Liver (tissue), 9 donors: ENCODE measurements around the gene IGDCC3. TPM values are rescaled to one million over a fixed set of nuclear protein-coding genes. Genes with fewer than 3 reads are reported as not detected.

Experiments used
- DNase-seq: peaks from one replicate; pipeline ENCODE4 v3.0.0-alpha.2; 2017; ENCODE audit warnings: low spot score
- H3K27ac ChIP-seq, 2 donors: one replicate each; pipeline ENCODE4 v1.7.0; 2013; ENCODE audit warnings: inconsistent platforms in 2 of 2, low read length in 2 of 2, control low read depth in 1 of 2, low read depth in 1 of 2, mild to moderate bottlenecking in 1 of 2
- H3K27me3 ChIP-seq, 4 donors: one replicate each; pipeline versions ENCODE4 v1.6.1 to v1.7.0; 2013; ENCODE audit warnings: low read length in 3 of 4, inconsistent platforms in 1 of 4, mild to moderate bottlenecking in 1 of 4, moderate library complexity in 1 of 4; ENCODE audit not compliant: control insufficient read depth in 4 of 4, insufficient read depth in 4 of 4
- H3K36me3 ChIP-seq, 4 donors: one replicate each; pipeline versions ENCODE4 v1.6.1 to v1.7.0; 2013; ENCODE audit warnings: low read length in 3 of 4, mild to moderate bottlenecking in 3 of 4, low read depth in 1 of 4, moderate library complexity in 1 of 4; ENCODE audit not compliant: control insufficient read depth in 4 of 4, insufficient read depth in 3 of 4
- H3K4me1 ChIP-seq, 4 donors: one replicate each; pipeline versions ENCODE4 v1.6.1 to v1.7.0; 2013; ENCODE audit warnings: low read length in 3 of 4, mild to moderate bottlenecking in 3 of 4, moderate library complexity in 1 of 4; ENCODE audit not compliant: control insufficient read depth in 4 of 4, insufficient read depth in 4 of 4
- H3K4me3 ChIP-seq, 3 donors: one replicate each; pipeline versions ENCODE4 v1.6.1 to v1.7.0; 2013; ENCODE audit warnings: low read length in 3 of 3, control low read depth in 1 of 3, low read depth in 1 of 3, mild to moderate bottlenecking in 1 of 3
- H3K9ac ChIP-seq, 2 donors: one replicate each; pipeline ENCODE4 v1.7.0; 2013; ENCODE audit warnings: low read length in 2 of 2, mild to moderate bottlenecking in 2 of 2, moderate library complexity in 2 of 2, control low read depth in 1 of 2, low read depth in 1 of 2
- H3K9me3 ChIP-seq, 4 donors: one replicate each; pipeline versions ENCODE4 v1.6.1 to v1.7.0; 2013; ENCODE audit warnings: low read length in 3 of 4; ENCODE audit not compliant: control insufficient read depth in 4 of 4
- EGR1 ChIP-seq, 2 donors: IDR thresholded peaks; 2 replicates each; pipeline ENCODE4 v1.6.1; 2016 to 2018; ENCODE audit warnings: antibody characterized with exemption in 2 of 2, low read depth in 2 of 2
- FOXA1 ChIP-seq: IDR thresholded peaks from 2 replicates; pipeline ENCODE4 v1.6.1; 2016; ENCODE audit warnings: antibody characterized with exemption
- FOXA2 ChIP-seq: IDR thresholded peaks from 2 replicates; pipeline ENCODE4 v1.6.1; 2016; ENCODE audit warnings: antibody characterized with exemption
- GABPA ChIP-seq, 2 donors: IDR thresholded peaks in 1 of 2; conservative IDR thresholded peaks in 1 of 2; 2 replicates each; pipeline ENCODE4 v1.6.1; 2016; ENCODE audit warnings: antibody characterized with exemption in 2 of 2, mild to moderate bottlenecking in 1 of 2, moderate library complexity in 1 of 2
- HNF4A ChIP-seq, 2 donors: conservative IDR thresholded peaks; 2 replicates each; pipeline ENCODE4 v1.6.1; 2016; ENCODE audit warnings: antibody characterized with exemption in 2 of 2, mild to moderate bottlenecking in 2 of 2
- HNF4G ChIP-seq: IDR thresholded peaks from 2 replicates; pipeline ENCODE4 v1.6.1; 2016; ENCODE audit warnings: antibody characterized with exemption
- JUND ChIP-seq, 2 donors: IDR thresholded peaks; 2 replicates each; pipeline ENCODE4 v1.6.1; 2016; ENCODE audit warnings: antibody characterized with exemption in 2 of 2
- NR2F2 ChIP-seq: IDR thresholded peaks from 2 replicates; pipeline ENCODE4 v1.6.1; 2016; ENCODE audit warnings: antibody characterized with exemption
- RAD21 ChIP-seq, 2 donors: IDR thresholded peaks; 2 replicates each; pipeline ENCODE4 v1.6.1; 2016; ENCODE audit warnings: antibody characterized with exemption in 2 of 2, mild to moderate bottlenecking in 2 of 2
- RXRA ChIP-seq, 2 donors: IDR thresholded peaks; 2 replicates each; pipeline ENCODE4 v1.6.1; 2017 to 2018; ENCODE audit warnings: antibody characterized with exemption in 2 of 2, mild to moderate bottlenecking in 1 of 2
- SP1 ChIP-seq: IDR thresholded peaks from 2 replicates; pipeline ENCODE4 v1.6.1; 2018; ENCODE audit warnings: antibody characterized with exemption, mild to moderate bottlenecking
- TAF1 ChIP-seq: conservative IDR thresholded peaks from 2 replicates; pipeline ENCODE4 v1.6.1; 2016; ENCODE audit warnings: antibody characterized with exemption, mild to moderate bottlenecking
- YY1 ChIP-seq: IDR thresholded peaks from 2 replicates; pipeline ENCODE4 v1.6.1; 2016; ENCODE audit warnings: antibody characterized with exemption, mild to moderate bottlenecking
- WGBS: extraction: QIAGEN DNeasy Blood & Tissue Kit; methylation state at CpG from one replicate; pipeline ENCODE4 v1.1.7; 2013; 5-methylcytosine and 5-hydroxymethylcytosine counted together
- polyA plus RNA-seq, 2 donors: library from polyadenylated mRNA; stranded (reverse) in 1 of 2; unstranded in 1 of 2; fragments of 200-250 nt in 1 of 2; fragments of >200 nt in 1 of 2; fragmentation: Nextera tagmentation in 1 of 2; extraction: Ambion mirVana in 1 of 2; gene quantifications; one replicate each; pipeline versions ENCODE4 v1.2.1 to v1.2.3, GENCODE V29; 2013 to 2015
- total RNA-seq, 2 donors: library from RNA; depleted of rRNA; stranded (reverse); fragments of >200 nt; gene quantifications; one replicate each; pipeline ENCODE4 v1.2.3, GENCODE V29; 2014
- TF ChIP-seq, protein P1 (sequence below): fragments of 150-350 bp; IDR thresholded peaks from 2 replicates; pipeline ENCODE4 v1.5.1; 2017; ENCODE audit warnings: improper control_type of control experiment, low read depth, low read length; ENCODE audit not compliant: missing input control
- TF ChIP-seq, protein P2 (sequence below): IDR thresholded peaks from 2 replicates; pipeline ENCODE4 v1.6.1; 2016; ENCODE audit warnings: antibody characterized with exemption, mild to moderate bottlenecking
- TF ChIP-seq, protein P3 (sequence below): IDR thresholded peaks from 2 replicates; pipeline ENCODE4 v1.6.1; 2016; ENCODE audit warnings: antibody characterized with exemption
- TF ChIP-seq, protein P4 (sequence below): IDR thresholded peaks from 2 replicates; pipeline ENCODE4 v1.6.1; 2016; ENCODE audit warnings: antibody characterized with exemption
- donor health status: healthy.
- donor health status: healthy.
- donor health status: healthy.
- donor health status: healthy.
- donor health status: healthy.

The IGDCC3 gene
- total and polyA plus RNA-seq, 4 donors, result 1.5 TPM; not detected in 3

DNA sequence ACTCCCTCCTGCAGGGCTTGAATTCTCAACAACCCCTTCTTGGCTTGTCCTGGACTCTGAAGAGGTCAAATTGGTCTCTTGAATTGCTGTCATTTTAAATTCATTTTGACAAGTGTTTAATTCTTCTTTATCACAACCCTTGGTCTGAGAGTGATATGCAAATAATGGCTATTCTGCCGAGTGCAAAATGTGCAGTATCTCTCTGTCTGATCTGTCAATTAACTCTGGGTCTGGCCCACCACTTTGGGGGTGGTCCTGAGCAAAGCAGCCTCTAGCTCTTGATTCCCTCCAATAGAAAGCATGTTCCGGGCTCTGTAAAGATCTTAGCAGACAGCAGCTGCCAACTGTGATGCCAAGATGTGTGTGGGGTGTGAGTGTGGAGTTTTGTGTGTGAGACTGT is 2.2 kb upstream of the IGDCC3 start:
- Histone ChIP-seq H3K9ac (no peak overlapping the region), H3K36me3 (no peaks in the 10 kb centered on the region), H3K9me3 (no peaks in the 10 kb centered on the region), H3K27me3 (peaks cover 0 to 15% (median 3%) of the 10 kb centered on the region in 4 donors), H3K27ac (no peak overlapping the region), H3K4me3 (no peak overlapping the region), H3K4me1 (peaks cover 6 to 23% (median 12%) of the 10 kb centered on the region in 4 donors)
- no peak for DNase-seq
- TF ChIP-seq RXRA (IDR thresholded peaks at IDR 0.05) (no peak), RAD21 (IDR thresholded peaks at IDR 0.05) (no peak)
- TF ChIP-seq, protein P1, sequence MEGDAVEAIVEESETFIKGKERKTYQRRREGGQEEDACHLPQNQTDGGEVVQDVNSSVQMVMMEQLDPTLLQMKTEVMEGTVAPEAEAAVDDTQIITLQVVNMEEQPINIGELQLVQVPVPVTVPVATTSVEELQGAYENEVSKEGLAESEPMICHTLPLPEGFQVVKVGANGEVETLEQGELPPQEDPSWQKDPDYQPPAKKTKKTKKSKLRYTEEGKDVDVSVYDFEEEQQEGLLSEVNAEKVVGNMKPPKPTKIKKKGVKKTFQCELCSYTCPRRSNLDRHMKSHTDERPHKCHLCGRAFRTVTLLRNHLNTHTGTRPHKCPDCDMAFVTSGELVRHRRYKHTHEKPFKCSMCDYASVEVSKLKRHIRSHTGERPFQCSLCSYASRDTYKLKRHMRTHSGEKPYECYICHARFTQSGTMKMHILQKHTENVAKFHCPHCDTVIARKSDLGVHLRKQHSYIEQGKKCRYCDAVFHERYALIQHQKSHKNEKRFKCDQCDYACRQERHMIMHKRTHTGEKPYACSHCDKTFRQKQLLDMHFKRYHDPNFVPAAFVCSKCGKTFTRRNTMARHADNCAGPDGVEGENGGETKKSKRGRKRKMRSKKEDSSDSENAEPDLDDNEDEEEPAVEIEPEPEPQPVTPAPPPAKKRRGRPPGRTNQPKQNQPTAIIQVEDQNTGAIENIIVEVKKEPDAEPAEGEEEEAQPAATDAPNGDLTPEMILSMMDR, result no peak
- TF ChIP-seq, protein P2, sequence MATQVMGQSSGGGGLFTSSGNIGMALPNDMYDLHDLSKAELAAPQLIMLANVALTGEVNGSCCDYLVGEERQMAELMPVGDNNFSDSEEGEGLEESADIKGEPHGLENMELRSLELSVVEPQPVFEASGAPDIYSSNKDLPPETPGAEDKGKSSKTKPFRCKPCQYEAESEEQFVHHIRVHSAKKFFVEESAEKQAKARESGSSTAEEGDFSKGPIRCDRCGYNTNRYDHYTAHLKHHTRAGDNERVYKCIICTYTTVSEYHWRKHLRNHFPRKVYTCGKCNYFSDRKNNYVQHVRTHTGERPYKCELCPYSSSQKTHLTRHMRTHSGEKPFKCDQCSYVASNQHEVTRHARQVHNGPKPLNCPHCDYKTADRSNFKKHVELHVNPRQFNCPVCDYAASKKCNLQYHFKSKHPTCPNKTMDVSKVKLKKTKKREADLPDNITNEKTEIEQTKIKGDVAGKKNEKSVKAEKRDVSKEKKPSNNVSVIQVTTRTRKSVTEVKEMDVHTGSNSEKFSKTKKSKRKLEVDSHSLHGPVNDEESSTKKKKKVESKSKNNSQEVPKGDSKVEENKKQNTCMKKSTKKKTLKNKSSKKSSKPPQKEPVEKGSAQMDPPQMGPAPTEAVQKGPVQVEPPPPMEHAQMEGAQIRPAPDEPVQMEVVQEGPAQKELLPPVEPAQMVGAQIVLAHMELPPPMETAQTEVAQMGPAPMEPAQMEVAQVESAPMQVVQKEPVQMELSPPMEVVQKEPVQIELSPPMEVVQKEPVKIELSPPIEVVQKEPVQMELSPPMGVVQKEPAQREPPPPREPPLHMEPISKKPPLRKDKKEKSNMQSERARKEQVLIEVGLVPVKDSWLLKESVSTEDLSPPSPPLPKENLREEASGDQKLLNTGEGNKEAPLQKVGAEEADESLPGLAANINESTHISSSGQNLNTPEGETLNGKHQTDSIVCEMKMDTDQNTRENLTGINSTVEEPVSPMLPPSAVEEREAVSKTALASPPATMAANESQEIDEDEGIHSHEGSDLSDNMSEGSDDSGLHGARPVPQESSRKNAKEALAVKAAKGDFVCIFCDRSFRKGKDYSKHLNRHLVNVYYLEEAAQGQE, result no peak
- WGBS, result 82% methylated on average over 2 of the region's 2 CpGs

DNA sequence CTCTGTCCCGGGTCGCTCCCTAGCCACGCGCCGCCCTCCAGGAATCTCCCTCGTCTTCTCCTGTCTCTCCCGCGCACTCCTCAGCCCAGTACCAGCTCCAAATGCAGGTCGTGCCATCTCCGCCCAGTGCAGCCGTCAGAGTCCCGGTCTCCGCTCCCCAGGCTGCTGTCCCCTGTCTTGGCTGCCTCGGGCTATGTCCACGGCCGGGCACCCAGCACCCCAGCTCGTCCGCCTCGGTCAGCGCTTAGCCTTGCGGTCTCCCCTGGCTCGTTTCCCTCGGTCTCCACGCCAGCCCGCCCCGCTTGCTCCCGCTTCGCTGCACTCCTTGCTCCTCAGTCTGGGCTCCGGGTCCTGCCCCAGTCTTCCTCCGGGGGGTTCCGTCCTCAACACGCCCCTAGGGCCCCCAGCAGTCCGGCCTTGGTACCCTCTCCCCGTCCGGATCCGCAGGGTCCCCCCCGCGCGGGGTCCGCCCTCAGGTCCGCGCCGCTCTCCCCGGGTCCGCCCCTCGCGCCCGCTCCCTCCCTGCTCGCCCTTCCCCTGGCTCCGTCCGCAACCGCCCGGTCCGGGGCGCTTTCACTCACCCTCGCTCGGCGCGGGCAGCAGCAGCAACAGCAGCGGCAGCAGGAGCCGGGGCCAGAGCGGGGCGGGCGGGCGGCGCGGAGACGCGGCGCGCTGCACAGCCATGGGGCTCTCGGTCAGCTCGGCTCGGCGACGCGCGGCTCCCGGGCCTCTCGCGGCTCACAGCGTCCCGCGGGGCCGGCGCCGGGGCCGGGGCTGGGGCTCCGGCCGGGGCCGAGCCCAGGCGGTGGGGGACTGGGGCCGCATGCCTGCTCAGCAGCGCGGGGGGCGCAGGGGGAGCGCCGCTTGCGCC is 462 bp downstream of the IGDCC3 start:
- Histone ChIP-seq H3K4me1 (peaks cover 6 to 19% (median 9%) of the 10 kb centered on the region in 4 donors), H3K27ac (no peak overlapping the region), H3K27me3 (peaks cover 0 to 15% (median 4%) of the 10 kb centered on the region in 4 donors), H3K4me3 (peak overlapping the region in 2 of 3 donors; percentile 0 to 64), H3K9ac (no peak overlapping the region), H3K9me3 (no peaks in the 10 kb centered on the region), H3K36me3 (no peaks in the 10 kb centered on the region)
- no peak for DNase-seq
- WGBS, result 1% methylated on average over 99 of the region's 99 CpGs
- TF ChIP-seq, protein P1, result no peak
- TF ChIP-seq JUND (IDR thresholded peaks at IDR 0.05) (no peak), YY1 (no peak), EGR1 (IDR thresholded peaks at IDR 0.05; ENCODE audit: low read depth in 2 of 2) (no peak), FOXA1 (no peak), HNF4A (conservative IDR thresholded peaks at IDR 0.05) (no peak), NR2F2 (no peak), HNF4G (no peak), TAF1 (no peak), RAD21 (IDR thresholded peaks at IDR 0.05) (no peak), FOXA2 (no peak), SP1 (no peak), GABPA (IDR thresholded peaks at IDR 0.05 in 1 of 2, conservative IDR thresholded peaks at IDR 0.05 in 1 of 2) (no peak), RXRA (IDR thresholded peaks at IDR 0.05) (no peak)
- TF ChIP-seq, protein P3, sequence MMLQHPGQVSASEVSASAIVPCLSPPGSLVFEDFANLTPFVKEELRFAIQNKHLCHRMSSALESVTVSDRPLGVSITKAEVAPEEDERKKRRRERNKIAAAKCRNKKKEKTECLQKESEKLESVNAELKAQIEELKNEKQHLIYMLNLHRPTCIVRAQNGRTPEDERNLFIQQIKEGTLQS, result no peak
- TF ChIP-seq, protein P4, sequence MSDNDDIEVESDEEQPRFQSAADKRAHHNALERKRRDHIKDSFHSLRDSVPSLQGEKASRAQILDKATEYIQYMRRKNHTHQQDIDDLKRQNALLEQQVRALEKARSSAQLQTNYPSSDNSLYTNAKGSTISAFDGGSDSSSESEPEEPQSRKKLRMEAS, result no peak
- TF ChIP-seq, protein P2, result no peak
